K562 (cell line): Measurements from ENCODE around the gene PRM2. TPM values are rescaled to one million over a fixed set of nuclear protein-coding genes. Genes with fewer than 3 reads are reported as not detected.

Experiments
- BCOR ChIP-seq: fragments of 450-650 bp; IDR thresholded peaks from 2 replicates; pipeline ENCODE4 v1.6.1; 2016
- BRD4 ChIP-seq: fragments of 200-600 bp; sonication (generic); IDR thresholded peaks from 2 replicates; pipeline ENCODE4 v1.6.1; 2017; ENCODE audit warnings: inconsistent platforms
- CBFA2T3 ChIP-seq: fragments of 450-650 bp; IDR thresholded peaks from 2 replicates; pipeline ENCODE4 v1.6.1; 2017
- CHCHD3 ChIP-seq: fragments of 250-450 bp; sonication (Bioruptor Pico); IDR thresholded peaks from 2 replicates; pipeline ENCODE4 v2.1.2; 2022; ENCODE audit warnings: mild to moderate bottlenecking
- DIDO1 ChIP-seq: fragments of 450-650 bp; IDR thresholded peaks from 2 replicates; pipeline ENCODE4 v1.6.1; 2016; ENCODE audit warnings: low read depth, missing biosample characterization, missing genetic modification characterization
- E2F6 ChIP-seq, 2 experiments: IDR thresholded peaks; 2 replicates each; pipeline ENCODE4 v1.6.1; 2011; ENCODE audit warnings: borderline replicate concordance in 1 of 2, control low read depth in 1 of 2, low read depth in 1 of 2, low read length in 1 of 2, mild to moderate bottlenecking in 1 of 2, mixed read lengths in 1 of 2, moderate library complexity in 1 of 2; ENCODE audit not compliant: insufficient read depth in 1 of 2, insufficient read length in 1 of 2, poor library complexity in 1 of 2, severe bottlenecking in 1 of 2; ENCODE audit errors: extremely low read depth in 1 of 2
- FOXK2 ChIP-seq, 2 experiments: fragments of 450-650 bp; IDR thresholded peaks in 1 of 2; conservative IDR thresholded peaks in 1 of 2; 2 replicates each; pipeline ENCODE4 v1.6.1; 2016; ENCODE audit warnings: low read depth in 2 of 2, mild to moderate bottlenecking in 1 of 2
- GABPB1 ChIP-seq: sonication (generic); formaldehyde crosslinking; IDR thresholded peaks from 2 replicates; pipeline ENCODE4 v1.8.0; 2022; ENCODE audit warnings: mild to moderate bottlenecking, missing genetic modification reagents
- KLF16 ChIP-seq: IDR thresholded peaks from 2 replicates; pipeline ENCODE4 v1.6.1; 2016; ENCODE audit warnings: antibody characterized with exemption
- LCOR ChIP-seq: sonication (generic); formaldehyde crosslinking; IDR thresholded peaks from 2 replicates; pipeline ENCODE4 v1.8.0; 2022; ENCODE audit warnings: mild to moderate bottlenecking, missing genetic modification reagents
- MYC ChIP-seq, 2 experiments: fragments of 250-450 bp in 1 of 2; sonication (Bioruptor Pico) in 1 of 2; IDR thresholded peaks; 2 replicates each; pipeline versions ENCODE4 v1.5.1 to v1.6.1; 2012 to 2021; ENCODE audit warnings: low read depth in 2 of 2, borderline replicate concordance in 1 of 2, improper control_type of control experiment in 1 of 2, low read length in 1 of 2, mild to moderate bottlenecking in 1 of 2, moderate library complexity in 1 of 2
- NR2C1 ChIP-seq, 2 experiments: fragments of 450-650 bp; IDR thresholded peaks; 2 replicates each; pipeline ENCODE4 v1.6.1; 2017; ENCODE audit warnings: mild to moderate bottlenecking in 2 of 2, antibody characterized with exemption in 1 of 2, inconsistent platforms in 1 of 2, missing compliant biosample characterization in 1 of 2, missing genetic modification characterization in 1 of 2
- NR2C2 ChIP-seq, 2 experiments: fragments of 200-800 bp in 1 of 2; sonication (Bioruptor generic) in 1 of 2; sonication (generic) in 1 of 2; formaldehyde crosslinking in 1 of 2; IDR thresholded peaks; 2 replicates each; pipeline versions ENCODE4 v1.6.1 to v1.8.0; 2016 to 2022; ENCODE audit warnings: mild to moderate bottlenecking in 1 of 2, missing compliant biosample characterization in 1 of 2, missing genetic modification characterization in 1 of 2, missing genetic modification reagents in 1 of 2
- PHF20 ChIP-seq: fragments of 450-650 bp; IDR thresholded peaks from 2 replicates; pipeline ENCODE4 v1.6.1; 2018; ENCODE audit not compliant: partially characterized antibody
- POLR2B ChIP-seq: fragments of 450-650 bp; IDR thresholded peaks from 2 replicates; pipeline ENCODE4 v1.6.1; 2018; ENCODE audit warnings: low read depth; ENCODE audit not compliant: partially characterized antibody
- RCOR1 ChIP-seq, 2 experiments: IDR thresholded peaks; 2 replicates each; pipeline ENCODE4 v1.6.1; 2012; ENCODE audit warnings: low read depth in 2 of 2, low read length in 2 of 2, borderline replicate concordance in 1 of 2, improper control_type of control experiment in 1 of 2
- SMARCE1 ChIP-seq: fragments of 450-650 bp; IDR thresholded peaks from 2 replicates; pipeline ENCODE4 v1.7.1; 2016; ENCODE audit warnings: mild to moderate bottlenecking
- SOX6 ChIP-seq: fragments of 450-650 bp; IDR thresholded peaks from 2 replicates; pipeline ENCODE4 v1.6.1; 2014; ENCODE audit warnings: mild to moderate bottlenecking
- SP2 ChIP-seq: IDR thresholded peaks from 2 replicates; pipeline ENCODE4 v1.6.1; 2011; ENCODE audit warnings: mild to moderate bottlenecking, low read depth, low read length, moderate library complexity; ENCODE audit not compliant: poor library complexity, severe bottlenecking; ENCODE audit errors: extremely low read depth
- STAT5A ChIP-seq: IDR thresholded peaks from 2 replicates; pipeline ENCODE4 v1.6.1; 2012; ENCODE audit warnings: low read length, inconsistent platforms, borderline replicate concordance
- TAF7 ChIP-seq: fragments of 450-650 bp; IDR thresholded peaks from 2 replicates; pipeline ENCODE4 v1.6.1; 2016; ENCODE audit warnings: missing genetic modification characterization, missing compliant biosample characterization
- XRCC5 ChIP-seq: fragments of 200-400 bp; formaldehyde crosslinking; IDR thresholded peaks from 2 replicates; pipeline ENCODE4 v1.6.1; 2017; ENCODE audit warnings: low read depth, mild to moderate bottlenecking, low read length
- YY1 ChIP-seq, 3 experiments: IDR thresholded peaks; 2 replicates each; pipeline ENCODE4 v1.6.1; 2011; ENCODE audit warnings: low read length in 2 of 3, mild to moderate bottlenecking in 2 of 3, moderate library complexity in 2 of 3, borderline replicate concordance in 1 of 3, control low read depth in 1 of 3, low read depth in 1 of 3; ENCODE audit not compliant: insufficient read depth in 3 of 3, insufficient replicate concordance in 2 of 3, control insufficient read depth in 1 of 3, insufficient read length in 1 of 3; ENCODE audit errors: extremely low read depth in 1 of 3
- ZNF384 ChIP-seq: IDR thresholded peaks from 2 replicates; pipeline ENCODE4 v1.6.1; 2012; ENCODE audit warnings: low read depth, low read length, improper control_type of control experiment
- ZNF780A ChIP-seq: fragments of 250-450 bp; sonication (Bioruptor Pico); IDR thresholded peaks from 2 replicates; pipeline ENCODE4 v1.5.0; 2021; ENCODE audit warnings: mild to moderate bottlenecking
- polyA plus RNA-seq, 8 experiments: library from polyadenylated mRNA; depleted of rRNA in 4 of 8; stranded (reverse) in 5 of 8; unstranded in 3 of 8; fragments of >200 nt; fragmentation: Nextera tagmentation in 2 of 8; fragmentation: Illumina TruSeq in 1 of 8; extraction: Ambion mirVana in 2 of 8; extraction: Trizol in 1 of 8; gene quantifications; 2 replicates each; pipeline versions ENCODE4 v1.2.1 to v1.2.3, GENCODE V29; 2011 to 2014; ENCODE audit warnings: inconsistent platforms in 1 of 8, missing spikeins in 1 of 8
- total RNA-seq, 7 experiments: library from RNA; depleted of rRNA in 6 of 7; stranded (reverse); fragments of >200 nt in 6 of 7; fragmentation: Illumina TruSeq in 2 of 7; extraction: Trizol in 2 of 7; gene quantifications; 2 replicates each; pipeline versions ENCODE4 v1.2.1 to v1.2.3, GENCODE V29; 2011 to 2021; ENCODE audit warnings: low replicate concordance in 1 of 7
- TF ChIP-seq, protein P1 (sequence below): sonication (generic); formaldehyde crosslinking; IDR thresholded peaks from 2 replicates; pipeline ENCODE4 v1.9.0; 2022; ENCODE audit warnings: mild to moderate bottlenecking, missing genetic modification reagents

The PRM2 gene
- total and polyA plus RNA-seq, 9 of the 15 experiments (the other 6 are each of a cell fraction or from before 2014, with no cell fraction given): not detected

- TF ChIP-seq BCOR (peak; percentile 60; the same call in 1 of the 2 replicates), SP2 (peak; percentile 47), NR2C2 (CRISPR knock-in tag; IDR thresholded peaks at IDR 0.05) (peak; percentile 66; the same call in 1 of the 2 replicates), NR2C2 (tag; IDR thresholded peaks at IDR 0.05) (peak; percentile 24; the same call in 1 of the 2 replicates), TAF7 (tag) (no peak), CHCHD3 (CRISPR knock-in tag) (no peak), E2F6 (IDR thresholded peaks at IDR 0.05; ENCODE audit: borderline replicate concordance in 1 of 2, extremely low read depth in 1 of 2, insufficient read depth in 1 of 2, insufficient read length in 1 of 2, low read depth in 1 of 2, low read length in 1 of 2, poor library complexity in 1 of 2, severe bottlenecking in 1 of 2) (peak; percentile 66 to 67), YY1 (IDR thresholded peaks at IDR 0.05; ENCODE audit: borderline replicate concordance in 1 of 3, control insufficient read depth in 1 of 3, extremely low read depth in 1 of 3, insufficient read depth in 3 of 3, insufficient read length in 1 of 3, insufficient replicate concordance in 2 of 3, low read depth in 1 of 3, low read length in 2 of 3) (peak; percentile 23 to 89 (median 71)), CBFA2T3 (0 out of 2 replicates have a peak, but pooled peaks have one; percentile 15), RCOR1 (IDR thresholded peaks at IDR 0.05; ENCODE audit: borderline replicate concordance in 1 of 2, low read depth in 2 of 2, low read length in 2 of 2) (peak in 1 of 2 experiments; percentile 65; a peak in 1 of 4 replicates), POLR2B (peak; percentile 56), FOXK2 (conservative IDR thresholded peaks at IDR 0.05 in 1 of 2, IDR thresholded peaks at IDR 0.05 in 1 of 2; ENCODE audit: low read depth in 2 of 2) (no peak), LCOR (CRISPR knock-in tag) (peak; percentile 82; the same call in 1 of the 2 replicates), SMARCE1 (0 out of 2 replicates have a peak, but pooled peaks have one; percentile 23), STAT5A (no peak), MYC (IDR thresholded peaks at IDR 0.05; ENCODE audit: low read depth, low read length) (peak; percentile 77), MYC (CRISPR knock-in tag; IDR thresholded peaks at IDR 0.05; ENCODE audit: borderline replicate concordance, low read depth) (no peak), GABPB1 (peak; percentile 42; the same call in 1 of the 2 replicates), BRD4 (no peak), PHF20 (peak; percentile 37), SOX6 (no peak; the same call in 1 of the 2 replicates), DIDO1 (no peak), ZNF780A (CRISPR knock-in tag) (no peak), KLF16 (no peak), ZNF384 (no peak), XRCC5 (0 out of 2 replicates have a peak, but pooled peaks have one; percentile 5), NR2C1 (IDR thresholded peaks at IDR 0.05) (0 out of 2 replicates have a peak, but pooled peaks have one; percentile 39), NR2C1 (tag; IDR thresholded peaks at IDR 0.05) (0 out of 2 replicates have a peak, but pooled peaks have one; percentile 24)
- TF ChIP-seq, protein P1, sequence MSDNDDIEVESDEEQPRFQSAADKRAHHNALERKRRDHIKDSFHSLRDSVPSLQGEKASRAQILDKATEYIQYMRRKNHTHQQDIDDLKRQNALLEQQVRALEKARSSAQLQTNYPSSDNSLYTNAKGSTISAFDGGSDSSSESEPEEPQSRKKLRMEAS (CRISPR knock-in tag): peak; percentile 87
Measured at GRCh38 chr16:11238272-11239202, 37.7 kb downstream of the PRM2 start (continued).
